Measurements from ENCODE around the gene CENPP. TPM values are rescaled to one million over a fixed set of nuclear protein-coding genes. Genes with fewer than 3 reads are reported as not detected.

Gene CENPP
- total RNA-seq, 3 donors from 2014 or later (not counting 1 experiment from before 2014, with no cell fraction given): 10.3 to 14.5 (median 12.1) TPM

- Histone ChIP-seq H3K27me3 (ENCODE audit: control insufficient read depth, insufficient read depth, low read length) (no peaks in the 10 kb centered on the region), H3K27ac (ENCODE audit: low read length) (no peak overlapping the region), H3K4me3 (ENCODE audit: low read length) (no peak overlapping the region), H3K4me1 (ENCODE audit: control insufficient read depth, insufficient read depth, low read length) (no peaks in the 10 kb centered on the region), H3K9me3 (ENCODE audit: control insufficient read depth, insufficient read depth, low read length) (no peaks in the 10 kb centered on the region), H3K36me3 (ENCODE audit: control insufficient read depth, insufficient read depth, low read length) (no peaks in the 10 kb centered on the region)
- no peaks in the 10 kb centered on the region for H3K4me1 Mint-ChIP-seq
- WGBS (ENCODE audit: insufficient coverage): no CpG with 5 or more reads among the region's 1 CpG
- no peaks in the 10 kb centered on the region for H3K27me3 Mint-ChIP-seq (ENCODE audit: low read depth in 2 of 2)
- intact Hi-C loops (cut with micrococcal nuclease): no loop called here
- no peak for TF ChIP-seq CTCF (IDR thresholded peaks at IDR 0.05)
- no peaks in the 10 kb centered on the region for H3K36me3 Mint-ChIP-seq
- no peak for ATAC-seq
- H3K27ac Mint-ChIP-seq: no peak overlapping the region
- H3K9me3 Mint-ChIP-seq: no peaks in the 10 kb centered on the region
- DNase-seq: no peak
- no peak overlapping the region for H3K4me3 Mint-ChIP-seq
Measured at GRCh38 chr9:92414566-92414965, 88.8 kb downstream of the CENPP start.

GRCh38 chr9:92422611-92423338 lies 97.0 kb downstream of the CENPP start:
- no peak for TF ChIP-seq CTCF (IDR thresholded peaks at IDR 0.05)
- WGBS (ENCODE audit: insufficient coverage): 88% methylated on average over 1 of the region's 2 CpGs
- intact Hi-C loops (cut with micrococcal nuclease): no loop called here

GRCh38 chr9:92423612-92424011 lies 97.9 kb downstream of the CENPP start:
- no peak for ATAC-seq
- no peaks in the 10 kb centered on the region for H3K4me1 ChIP-seq (ENCODE audit: control insufficient read depth, insufficient read depth, low read length)
- Mint-ChIP-seq H3K27me3 (ENCODE audit: low read depth in 2 of 2) (no peaks in the 10 kb centered on the region), H3K27ac (no peak overlapping the region), H3K4me1 (no peaks in the 10 kb centered on the region), H3K9me3 (no peaks in the 10 kb centered on the region), H3K4me3 (no peak overlapping the region), H3K36me3 (no peaks in the 10 kb centered on the region)
- H3K27me3 ChIP-seq (ENCODE audit: control insufficient read depth, insufficient read depth, low read length): no peaks in the 10 kb centered on the region
- H3K36me3 ChIP-seq (ENCODE audit: control insufficient read depth, insufficient read depth, low read length): no peaks in the 10 kb centered on the region
- TF ChIP-seq CTCF (IDR thresholded peaks at IDR 0.05): no peak
- H3K9me3 ChIP-seq (ENCODE audit: control insufficient read depth, insufficient read depth, low read length): no peaks in the 10 kb centered on the region
- intact Hi-C loops (cut with micrococcal nuclease): no loop called here
- no peak for DNase-seq
- H3K4me3 ChIP-seq (ENCODE audit: low read length): no peak overlapping the region
- no peak overlapping the region for H3K27ac ChIP-seq (ENCODE audit: low read length)
- WGBS (ENCODE audit: insufficient coverage): no CpG with 5 or more reads among the region's 2 CpGs

More at GRCh38 chr9:92422611-92423338, 97.0 kb downstream of the CENPP start:
- Histone ChIP-seq H3K27me3 (ENCODE audit: control insufficient read depth, insufficient read depth, low read length) (no peaks in the 10 kb centered on the region), H3K9me3 (ENCODE audit: control insufficient read depth, insufficient read depth, low read length) (no peaks in the 10 kb centered on the region), H3K36me3 (ENCODE audit: control insufficient read depth, insufficient read depth, low read length) (no peaks in the 10 kb centered on the region), H3K4me1 (ENCODE audit: control insufficient read depth, insufficient read depth, low read length) (no peaks in the 10 kb centered on the region), H3K4me3 (ENCODE audit: low read length) (no peak overlapping the region), H3K27ac (ENCODE audit: low read length) (no peak overlapping the region)
- Mint-ChIP-seq H3K4me1 (no peaks in the 10 kb centered on the region), H3K27ac (no peak overlapping the region), H3K9me3 (no peaks in the 10 kb centered on the region), H3K36me3 (no peaks in the 10 kb centered on the region), H3K27me3 (ENCODE audit: low read depth in 2 of 2) (no peaks in the 10 kb centered on the region), H3K4me3 (no peak overlapping the region)
- no peak for DNase-seq
- ATAC-seq: no peak

GRCh38 chr9:92424340-92424739 lies 98.6 kb downstream of the CENPP start, which contains the start of gene OMD:
OMD (minus strand) TSS chr9:92424471; CDS start chr9:92417558, 6,913 bp downstream.
- no peaks in the 10 kb centered on the region for H3K36me3 ChIP-seq (ENCODE audit: control insufficient read depth, insufficient read depth, low read length)
- ATAC-seq (no peak), DNase-seq (no peak)
- no peak for TF ChIP-seq CTCF (IDR thresholded peaks at IDR 0.05)
- Mint-ChIP-seq H3K4me3 (no peak within 1 kb of the TSS), H3K9me3 (no peaks in the 10 kb centered on the region), H3K4me1 (no peaks in the 10 kb centered on the region), H3K27ac (no peak within 1 kb of the TSS), H3K36me3 (no peaks in the 10 kb centered on the region), H3K27me3 (ENCODE audit: low read depth in 2 of 2) (no peaks in the 10 kb centered on the region)
- H3K27ac ChIP-seq (ENCODE audit: low read length): no peak within 1 kb of the TSS
- H3K9me3 ChIP-seq (ENCODE audit: control insufficient read depth, insufficient read depth, low read length): no peaks in the 10 kb centered on the region
- H3K27me3 ChIP-seq (ENCODE audit: control insufficient read depth, insufficient read depth, low read length): no peaks in the 10 kb centered on the region
- H3K4me3 ChIP-seq (ENCODE audit: low read length): no peak within 1 kb of the TSS
- no peaks in the 10 kb centered on the region for H3K4me1 ChIP-seq (ENCODE audit: control insufficient read depth, insufficient read depth, low read length)
- WGBS (ENCODE audit: insufficient coverage): no CpG with 5 or more reads among the region's 1 CpG
- intact Hi-C loops (cut with micrococcal nuclease): no loop called here

All from natural killer cell (primary cell).